Measurements from ENCODE around the gene CSMD2.

GRCh38 chr1:33660956-33661355, 504.1 kb downstream of the CSMD2 start:
- no peak for TF ChIP-seq CTCF (IDR thresholded peaks at IDR 0.05)
- no peak for TF ChIP-seq EP300 (IDR thresholded peaks at IDR 0.05)
- TF ChIP-seq POLR2AphosphoS5 (IDR thresholded peaks at IDR 0.05): no peak
- TF ChIP-seq POLR2A (IDR thresholded peaks at IDR 0.05): no peak

Data from upper lobe of left lung (tissue), 4 donors.